HG03457 (cell line): ENCODE measurements around the gene ADSS1.

Source experiments
- ATAC-seq: cut with Tn5 transposase; IDR thresholded peaks from one replicate; pipeline ENCODE4 v1.9.1; 2021; ENCODE audit warnings: moderate number of reproducible peaks; ENCODE audit not compliant: unreplicated experiment

ADSS1 gene

GRCh38 chr14:104778694-104779331 is 54.8 kb downstream of the ADSS1 start:
- no peak for ATAC-seq

GRCh38 chr14:104779776-104780512 is 55.9 kb downstream of the ADSS1 start:
- ATAC-seq = no peak

DNA sequence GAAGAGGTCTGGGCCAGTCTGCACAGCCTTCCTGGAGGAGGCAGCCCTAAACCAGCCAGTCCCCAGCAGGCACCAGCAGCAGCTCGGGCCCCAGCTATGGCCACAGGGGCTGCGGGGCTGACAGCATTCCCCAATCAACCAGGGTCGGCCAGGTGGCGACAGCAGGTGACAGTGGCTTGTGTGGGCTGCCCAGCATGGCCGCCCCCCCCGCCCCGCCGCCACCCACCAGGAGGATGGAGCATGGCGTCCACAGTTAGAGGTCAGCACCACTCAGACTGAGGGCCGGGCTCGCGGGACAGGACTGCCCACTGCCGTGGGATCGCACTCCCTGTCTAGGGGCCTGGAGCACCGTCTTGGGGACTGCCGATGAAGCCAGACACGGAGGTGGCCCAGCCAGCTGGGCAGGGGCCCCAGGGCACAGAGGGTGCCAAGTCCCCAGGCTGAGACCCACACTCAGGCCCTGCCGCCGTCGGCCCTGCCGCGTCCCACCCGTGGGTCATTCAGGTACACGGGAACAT is 56.5 kb downstream of the ADSS1 start:
- no peak for ATAC-seq

- no peak for ATAC-seq
Measured at GRCh38 chr14:104781271-104782077, 57.4 kb downstream of the ADSS1 start.

DNA sequence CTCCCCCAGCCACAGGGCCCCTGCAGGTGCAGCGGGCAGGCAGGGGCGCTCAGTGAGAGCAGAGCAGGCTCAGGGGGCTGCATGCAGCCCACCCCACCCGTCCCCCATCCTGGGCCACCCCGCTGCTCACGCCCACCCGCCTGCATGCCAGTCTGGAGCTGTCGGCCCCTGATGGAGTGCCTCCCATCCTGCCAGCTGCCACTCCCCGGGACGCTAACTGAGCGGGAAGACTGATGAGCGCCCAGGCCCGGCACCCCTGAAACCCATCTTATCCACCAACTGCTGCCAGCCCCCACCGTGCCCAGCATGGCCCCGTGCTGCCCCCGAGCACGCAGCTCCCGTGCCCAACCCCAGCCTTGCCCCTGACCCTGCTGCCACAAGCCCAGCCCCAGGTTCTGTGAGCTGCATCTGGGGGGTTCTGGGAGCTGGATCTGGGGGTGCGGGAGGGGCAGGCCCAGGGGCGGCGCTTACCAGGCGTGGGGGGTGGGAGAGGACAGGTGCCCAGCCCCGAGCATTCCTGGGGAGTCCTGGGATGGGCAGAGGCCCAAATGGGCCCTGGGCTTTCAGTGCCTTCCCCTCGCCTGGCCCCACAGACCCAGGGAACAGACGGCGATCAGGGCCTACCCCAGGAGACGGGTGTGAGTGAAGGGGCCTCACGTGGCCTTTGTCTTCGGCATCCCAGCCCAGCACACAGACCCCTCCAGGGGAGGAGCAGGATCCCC is 58.2 kb downstream of the ADSS1 start:
- ATAC-seq = no peak

GRCh38 chr14:104782808-104783139 is 58.7 kb downstream of the ADSS1 start:
- no peak for ATAC-seq

DNA sequence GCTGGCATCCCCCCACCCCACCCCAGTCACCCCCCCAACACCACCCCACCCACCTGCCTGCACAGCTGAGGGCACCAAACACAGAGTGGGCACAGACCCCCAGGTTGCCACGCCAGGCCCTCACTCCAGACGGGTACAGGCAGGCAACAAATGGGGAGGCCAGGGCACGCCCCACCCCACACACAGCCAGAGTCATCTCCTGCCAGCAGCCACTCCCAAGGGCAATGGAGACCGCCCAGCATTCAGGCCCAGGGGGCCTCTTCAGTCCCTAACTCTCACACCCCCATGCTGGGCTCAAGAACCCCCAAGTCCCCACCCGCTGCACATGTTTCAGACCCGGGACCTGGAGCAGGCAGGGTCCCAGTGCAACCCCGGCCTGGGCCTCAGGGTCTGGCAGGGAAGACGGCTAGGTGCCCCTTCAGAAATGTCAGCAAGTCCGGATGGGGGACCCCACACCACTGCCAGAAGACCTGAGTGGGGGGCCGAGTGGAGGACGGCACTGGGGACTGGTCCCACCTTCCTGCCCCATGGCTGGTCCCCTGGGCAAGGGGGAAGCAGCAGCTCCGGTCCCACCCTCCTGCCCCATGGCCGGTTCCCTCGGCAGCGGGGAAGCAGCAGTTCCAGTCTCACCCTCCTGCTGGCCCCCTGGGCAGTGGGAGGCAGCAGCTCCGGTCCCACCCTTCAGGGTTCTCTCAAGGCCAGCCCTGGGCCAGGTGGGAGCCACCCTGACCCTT is 59.6 kb downstream of the ADSS1 start:
- no peak for ATAC-seq

DNA sequence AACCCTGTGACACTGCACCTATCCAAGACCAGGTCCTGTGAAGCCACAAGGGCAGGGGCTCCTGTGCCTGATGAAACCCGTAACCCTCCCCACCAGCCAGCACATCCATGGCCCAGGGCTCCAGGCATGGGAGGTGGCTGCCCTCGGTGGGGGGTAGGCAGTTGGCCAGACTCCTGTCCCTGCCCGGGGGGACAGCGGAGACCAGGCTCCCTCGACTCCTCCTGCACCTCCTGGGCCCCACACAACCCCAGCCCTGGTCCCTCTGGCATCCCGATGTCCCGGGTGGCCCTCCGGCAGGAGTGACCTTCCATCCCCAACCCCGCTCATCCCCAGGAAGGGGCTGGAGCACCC is 60.2 kb downstream of the ADSS1 start:
- no peak for ATAC-seq

GRCh38 chr14:104784846-104785707 is 61.0 kb downstream of the ADSS1 start:
- no peak for ATAC-seq

GRCh38 chr14:104785708-104786080 is 61.7 kb downstream of the ADSS1 start:
- ATAC-seq = no peak

DNA sequence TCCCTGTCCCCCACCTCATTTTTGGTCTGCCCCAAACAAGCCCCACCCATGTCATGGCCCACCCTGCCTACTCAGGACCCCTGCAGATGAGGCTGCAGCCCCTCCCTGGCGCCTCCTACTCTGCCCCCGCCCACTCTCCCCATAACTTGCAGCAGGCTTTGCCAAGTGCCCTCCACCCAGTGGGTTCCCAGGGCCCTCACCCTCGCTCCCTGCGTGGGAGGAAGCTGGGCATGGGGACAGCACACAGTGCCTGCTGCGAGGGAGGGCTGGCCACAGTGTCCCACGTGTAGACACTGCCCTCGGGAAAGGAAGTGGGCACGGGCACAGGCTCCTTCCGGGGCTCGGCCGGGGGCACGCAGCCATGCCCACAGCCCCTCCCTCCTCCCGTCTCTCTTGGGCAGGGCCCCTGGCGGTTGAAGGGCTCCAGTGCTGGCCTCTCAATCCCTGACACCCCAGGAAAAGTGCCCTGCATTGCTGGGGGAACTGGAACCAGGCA is 62.1 kb downstream of the ADSS1 start:
- ATAC-seq = no peak

DNA sequence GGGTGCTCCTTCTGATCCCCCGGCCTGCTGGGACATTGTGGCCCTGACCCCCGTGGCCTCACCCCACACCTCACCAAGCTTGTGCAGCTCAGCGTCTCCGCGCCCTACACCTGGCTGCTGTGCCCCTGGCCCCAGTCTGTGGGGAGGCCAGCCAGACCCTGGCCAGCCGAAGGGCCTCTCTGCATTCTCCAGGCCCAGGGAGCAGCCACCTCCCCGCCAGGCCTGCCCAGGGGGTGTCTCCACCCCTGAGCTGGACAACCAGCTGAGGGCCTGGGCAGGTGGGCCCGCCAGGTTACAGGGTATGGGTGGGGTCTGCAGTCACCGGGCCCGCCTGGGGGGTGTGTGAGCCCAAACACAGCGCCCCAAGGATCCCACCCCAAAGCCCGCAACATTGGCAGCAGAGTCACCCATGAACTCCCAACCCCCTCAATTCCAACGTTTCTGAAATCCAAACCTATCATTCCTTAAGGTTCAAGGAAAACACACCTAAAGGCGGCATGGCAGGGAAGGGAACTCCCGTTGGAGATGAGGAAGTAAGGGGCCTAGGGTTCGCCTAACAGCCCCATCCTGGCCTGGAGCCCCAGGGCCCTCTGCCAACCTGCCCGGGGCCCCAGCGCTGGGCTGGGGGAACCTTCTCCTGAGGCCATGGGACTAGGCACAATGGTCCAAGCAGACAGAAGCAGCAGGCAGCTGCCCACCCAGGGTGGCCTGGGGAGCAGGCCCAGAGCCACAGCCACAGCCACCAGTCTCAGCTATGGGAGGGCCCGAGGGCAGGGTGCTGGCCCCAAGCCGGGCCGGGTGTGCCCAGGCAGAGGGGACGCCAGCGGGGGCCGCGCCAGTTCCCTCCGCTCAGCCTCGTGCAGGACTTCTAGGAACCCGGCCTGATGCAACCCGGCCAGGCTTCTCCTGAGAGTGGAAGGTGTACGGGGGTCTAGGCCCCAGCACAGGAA is 63.0 kb downstream of the ADSS1 start:
- ATAC-seq = no peak

DNA sequence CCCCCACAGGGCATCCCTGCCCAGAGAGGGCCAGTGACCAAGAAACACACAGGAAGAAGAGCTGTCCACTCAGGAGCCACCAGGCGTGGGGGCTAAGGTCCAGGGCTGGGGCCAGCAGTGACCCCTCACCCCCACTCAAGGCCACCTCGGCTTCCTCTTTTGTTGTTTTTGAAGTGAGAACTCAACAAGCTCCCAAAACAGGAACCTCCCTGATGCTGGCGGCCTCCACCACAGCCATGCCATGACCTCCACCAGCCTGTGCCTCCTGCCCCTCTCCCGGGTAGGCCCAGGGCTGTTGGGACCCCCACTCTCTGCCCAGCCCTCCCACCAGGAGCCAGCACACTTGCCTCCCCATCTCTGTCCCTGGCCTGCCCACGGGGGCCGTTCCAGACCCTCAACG is 63.7 kb downstream of the ADSS1 start:
- no peak for ATAC-seq

GRCh38 chr14:104788161-104788818 is 64.3 kb downstream of the ADSS1 start:
- no peak for ATAC-seq

DNA sequence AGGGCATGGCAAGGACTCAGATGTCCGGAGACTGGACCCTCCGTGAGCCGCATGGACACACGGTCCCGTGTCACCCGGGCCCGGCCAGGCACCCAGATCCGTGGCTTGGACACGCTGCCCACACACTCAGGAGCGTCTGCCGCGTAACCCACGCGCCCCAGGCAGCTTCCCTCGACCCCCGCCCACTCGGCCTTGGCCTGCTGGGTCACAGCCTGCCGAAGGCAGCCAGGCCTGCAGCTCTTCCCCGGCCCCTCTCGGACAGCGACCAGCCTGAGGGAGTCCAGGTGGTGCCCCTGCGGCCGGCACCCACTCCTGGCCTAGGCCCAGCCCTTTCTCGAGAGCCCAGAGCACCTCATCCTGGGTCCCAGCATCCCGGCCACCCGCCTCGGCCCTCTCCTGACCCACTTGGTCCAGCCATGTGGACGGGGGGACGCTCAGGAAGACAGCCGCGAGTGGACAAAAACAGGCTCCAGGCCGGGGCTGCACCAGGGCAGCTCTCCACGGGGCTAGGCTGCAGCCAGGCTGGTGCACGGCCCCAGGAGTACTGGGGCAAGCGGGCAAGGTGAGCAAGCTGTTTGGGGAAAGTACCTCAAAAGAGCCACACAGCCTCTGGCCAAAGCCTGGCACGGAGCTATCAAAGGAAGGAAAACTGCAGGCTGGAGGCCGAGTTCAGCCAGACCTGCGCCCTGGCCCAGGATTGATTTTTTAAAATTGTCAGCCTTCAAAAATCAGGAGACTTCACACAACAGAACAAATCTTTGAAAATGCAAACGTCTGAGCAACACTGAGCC is 65.0 kb downstream of the ADSS1 start:
- no peak for ATAC-seq

DNA sequence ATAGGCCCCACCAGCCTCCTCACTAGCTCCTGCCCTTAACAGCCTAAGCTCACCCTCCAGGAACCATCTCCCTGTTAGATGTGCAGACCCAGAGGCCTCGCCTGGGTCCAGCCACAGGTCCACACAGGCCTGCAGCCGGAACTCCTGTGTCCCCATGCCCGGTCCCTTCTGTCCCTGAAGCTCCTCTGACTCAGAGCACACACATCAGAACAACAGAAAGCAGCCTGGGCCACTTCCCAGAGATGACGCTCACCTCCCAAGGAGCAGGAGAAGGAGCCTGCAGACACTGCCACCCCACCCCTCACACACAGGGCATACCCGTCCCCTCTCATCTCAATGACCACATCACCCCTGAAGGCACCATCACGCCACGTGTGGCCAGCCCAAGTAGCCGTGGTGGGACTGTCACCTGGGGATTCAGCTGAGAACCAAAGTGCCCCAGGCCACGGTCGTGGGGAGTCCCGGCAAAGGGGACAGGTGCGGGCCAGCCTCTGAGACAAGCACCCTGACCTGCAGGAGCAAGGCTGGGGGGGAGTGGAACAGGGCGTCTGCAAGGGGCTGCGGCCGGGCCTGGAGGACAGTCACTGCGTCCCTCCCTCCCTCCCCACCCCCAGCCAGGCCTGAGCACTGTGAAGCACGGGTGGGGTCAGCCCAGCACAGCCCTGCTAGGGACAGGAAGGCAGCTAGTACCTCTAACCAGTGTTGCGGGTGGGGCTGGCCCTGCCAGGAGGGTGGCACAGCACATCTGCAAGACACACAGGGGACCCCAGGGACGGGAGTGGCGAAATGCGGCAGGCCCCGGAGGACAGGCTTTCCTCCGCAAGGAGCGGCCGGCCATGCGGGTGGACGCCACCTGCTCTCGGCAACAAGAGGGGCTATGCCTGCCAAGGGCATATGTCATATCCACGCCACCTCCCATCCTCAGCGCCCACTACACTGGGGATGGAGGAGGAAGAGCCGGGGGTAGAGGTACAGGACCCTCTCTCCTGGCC is 66.0 kb downstream of the ADSS1 start:
- no peak for ATAC-seq
